GM21515 (cell line): ENCODE data around the gene RANBP9.

Experiments used
- ATAC-seq: cut with Tn5 transposase; IDR thresholded peaks from one replicate; pipeline ENCODE4 v1.9.1; 2021; ENCODE audit not compliant: unreplicated experiment

RANBP9 gene

GRCh38 chr6:13679996-13680395 lies 31.6 kb downstream of the RANBP9 start:
- ATAC-seq, result no peak

GRCh38 chr6:13678255-13678983 lies 33.2 kb downstream of the RANBP9 start:
- no peak for ATAC-seq

- no peak for ATAC-seq
These were observed 33.8 kb downstream of the RANBP9 start for GRCh38 chr6:13677878-13678254.

- no peak for ATAC-seq
These were observed 35.0 kb downstream of the RANBP9 start for GRCh38 chr6:13676551-13677156.

GRCh38 chr6:13674533-13675190 lies 37.0 kb downstream of the RANBP9 start:
- ATAC-seq, result no peak

- no peak for ATAC-seq
These were observed 37.7 kb downstream of the RANBP9 start for GRCh38 chr6:13673825-13674444.

- ATAC-seq, result no peak
These were observed 38.3 kb downstream of the RANBP9 start for GRCh38 chr6:13673368-13673767.

- no peak for ATAC-seq
These were observed 38.7 kb downstream of the RANBP9 start for GRCh38 chr6:13672904-13673303.

GRCh38 chr6:13671548-13672127 lies 40.0 kb downstream of the RANBP9 start:
- no peak for ATAC-seq

- no peak for ATAC-seq
These were observed 42.2 kb downstream of the RANBP9 start for GRCh38 chr6:13669476-13669875.

- no peak for ATAC-seq
These were observed 43.2 kb downstream of the RANBP9 start for GRCh38 chr6:13668291-13668928.

GRCh38 chr6:13667655-13668054 lies 44.0 kb downstream of the RANBP9 start:
- no peak for ATAC-seq

GRCh38 chr6:13666194-13667105 lies 45.2 kb downstream of the RANBP9 start:
- ATAC-seq, result no peak

- ATAC-seq, result no peak
These were observed 46.8 kb downstream of the RANBP9 start for GRCh38 chr6:13664703-13665352.

GRCh38 chr6:13663986-13664385 lies 47.6 kb downstream of the RANBP9 start:
- ATAC-seq, result no peak

GRCh38 chr6:13662651-13663334 lies 48.8 kb downstream of the RANBP9 start:
- no peak for ATAC-seq

- ATAC-seq, result no peak
These were observed 50.0 kb downstream of the RANBP9 start for GRCh38 chr6:13661647-13662046.

- ATAC-seq, result no peak
These were observed 50.7 kb downstream of the RANBP9 start for GRCh38 chr6:13660893-13661292.

GRCh38 chr6:13660273-13660672 lies 51.4 kb downstream of the RANBP9 start:
- ATAC-seq, result no peak
